Measurements from ENCODE around the gene SH3RF3. TPM values are rescaled to one million over a fixed set of nuclear protein-coding genes. Genes with fewer than 3 reads are reported as not detected.

SH3RF3 gene
- total RNA-seq, 1 donor from 2014 or later, result under 0.01 TPM

- no peak for TF ChIP-seq CTCF (IDR thresholded peaks at IDR 0.05; ENCODE audit: insufficient read depth, low read length, severe bottlenecking)
- H3K36me3 ChIP-seq (ENCODE audit: control insufficient read depth, insufficient read depth, low read length), result no peaks in the 10 kb centered on the region
- DNase-seq (ENCODE audit: low read depth) (no peak), FAIRE-seq (no peak)
- no peak overlapping the region for H3K4me3 ChIP-seq (ENCODE audit: low read depth, low read length)
- H3K27me3 ChIP-seq (ENCODE audit: control insufficient read depth, insufficient read depth, low read length), result peaks cover 12% of the 10 kb centered on the region
These were observed 96.3 kb downstream of the SH3RF3 start for GRCh38 chr2:109225170-109225782.

- no peaks in the 10 kb centered on the region for H3K36me3 ChIP-seq (ENCODE audit: control insufficient read depth, insufficient read depth, low read length)
- TF ChIP-seq CTCF (IDR thresholded peaks at IDR 0.05; ENCODE audit: insufficient read depth, low read length, severe bottlenecking), result no peak
- DNase-seq (ENCODE audit: low read depth) (no peak), FAIRE-seq (no peak)
- no peak overlapping the region for H3K4me3 ChIP-seq (ENCODE audit: low read depth, low read length)
- peaks cover 12% of the 10 kb centered on the region for H3K27me3 ChIP-seq (ENCODE audit: control insufficient read depth, insufficient read depth, low read length)
These were observed 97.1 kb downstream of the SH3RF3 start for GRCh38 chr2:109226128-109226527.

- H3K4me3 ChIP-seq (ENCODE audit: low read depth, low read length), result no peak overlapping the region
- no peaks in the 10 kb centered on the region for H3K36me3 ChIP-seq (ENCODE audit: control insufficient read depth, insufficient read depth, low read length)
- peaks cover 12% of the 10 kb centered on the region for H3K27me3 ChIP-seq (ENCODE audit: control insufficient read depth, insufficient read depth, low read length)
- FAIRE-seq, result no peak
- no peak for DNase-seq (ENCODE audit: low read depth)
- TF ChIP-seq CTCF (IDR thresholded peaks at IDR 0.05; ENCODE audit: insufficient read depth, low read length, severe bottlenecking), result no peak
These were observed 97.6 kb downstream of the SH3RF3 start for GRCh38 chr2:109226622-109227021.

GRCh38 chr2:109229094-109229675 is 100.2 kb downstream of the SH3RF3 start:
- no peak for TF ChIP-seq CTCF (IDR thresholded peaks at IDR 0.05; ENCODE audit: insufficient read depth, low read length, severe bottlenecking)
- H3K36me3 ChIP-seq (ENCODE audit: control insufficient read depth, insufficient read depth, low read length), result no peaks in the 10 kb centered on the region
- H3K4me3 ChIP-seq (ENCODE audit: low read depth, low read length), result no peak overlapping the region
- DNase-seq (ENCODE audit: low read depth) (peak; percentile 18), FAIRE-seq (no peak)
- H3K27me3 ChIP-seq (ENCODE audit: control insufficient read depth, insufficient read depth, low read length), result peaks cover 8% of the 10 kb centered on the region

- Histone ChIP-seq H3K36me3 (ENCODE audit: control insufficient read depth, insufficient read depth, low read length) (no peaks in the 10 kb centered on the region), H3K27me3 (ENCODE audit: control insufficient read depth, insufficient read depth, low read length) (peaks cover 10% of the 10 kb centered on the region)
- no peak for FAIRE-seq
These were observed 102.0 kb downstream of the SH3RF3 start for GRCh38 chr2:109230941-109231420.

More at GRCh38 chr2:109230941-109231420, 102.0 kb downstream of the SH3RF3 start:
- no peak for TF ChIP-seq CTCF (IDR thresholded peaks at IDR 0.05; ENCODE audit: insufficient read depth, low read length, severe bottlenecking)
- no peak for DNase-seq (ENCODE audit: low read depth)
- H3K4me3 ChIP-seq (ENCODE audit: low read depth, low read length), result no peak overlapping the region

Data from bronchial epithelial cell (primary cell).